AG10803 (cell line): ENCODE measurements around the gene TSNAX.
"Not testable (repeated sequence)": the region's sequence is repeated elsewhere in the genome, so short reads cannot be mapped to it uniquely, and the experiment has no call there.

Source experiments
- DNase-seq: peaks from one replicate; pipeline ENCODE4 v3.0.0; 2010; ENCODE audit warnings: low read depth
- H3K4me3 ChIP-seq: 2 replicates; pipeline ENCODE4 v1.5.1; 2011; ENCODE audit warnings: mild to moderate bottlenecking, low read length, control low read depth
- TF ChIP-seq, protein P1 (sequence below): conservative IDR thresholded peaks from 2 replicates; pipeline ENCODE4 v1.5.1; 2011; ENCODE audit warnings: mild to moderate bottlenecking, low read length, control low read depth, inconsistent platforms

TSNAX gene

DNA sequence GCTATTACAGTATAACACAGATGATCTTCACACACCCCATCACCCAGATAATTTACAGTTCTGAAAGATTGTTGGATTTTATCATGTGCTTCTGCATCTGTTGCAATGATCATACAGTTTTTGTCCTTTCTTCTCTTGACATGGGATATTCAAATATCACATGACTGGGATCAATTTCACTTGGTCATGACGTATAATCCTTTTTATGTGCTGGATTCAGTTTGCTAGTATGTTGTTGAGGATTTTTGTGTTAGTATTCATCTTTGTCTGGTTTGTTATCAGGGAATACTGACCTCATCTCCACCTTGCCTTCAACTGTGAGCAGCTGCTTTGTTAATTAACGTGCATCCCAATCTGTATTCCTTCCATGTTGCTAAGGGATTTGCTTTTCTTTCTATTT is 53.4 kb downstream of the TSNAX start:
- TF ChIP-seq, protein P1, sequence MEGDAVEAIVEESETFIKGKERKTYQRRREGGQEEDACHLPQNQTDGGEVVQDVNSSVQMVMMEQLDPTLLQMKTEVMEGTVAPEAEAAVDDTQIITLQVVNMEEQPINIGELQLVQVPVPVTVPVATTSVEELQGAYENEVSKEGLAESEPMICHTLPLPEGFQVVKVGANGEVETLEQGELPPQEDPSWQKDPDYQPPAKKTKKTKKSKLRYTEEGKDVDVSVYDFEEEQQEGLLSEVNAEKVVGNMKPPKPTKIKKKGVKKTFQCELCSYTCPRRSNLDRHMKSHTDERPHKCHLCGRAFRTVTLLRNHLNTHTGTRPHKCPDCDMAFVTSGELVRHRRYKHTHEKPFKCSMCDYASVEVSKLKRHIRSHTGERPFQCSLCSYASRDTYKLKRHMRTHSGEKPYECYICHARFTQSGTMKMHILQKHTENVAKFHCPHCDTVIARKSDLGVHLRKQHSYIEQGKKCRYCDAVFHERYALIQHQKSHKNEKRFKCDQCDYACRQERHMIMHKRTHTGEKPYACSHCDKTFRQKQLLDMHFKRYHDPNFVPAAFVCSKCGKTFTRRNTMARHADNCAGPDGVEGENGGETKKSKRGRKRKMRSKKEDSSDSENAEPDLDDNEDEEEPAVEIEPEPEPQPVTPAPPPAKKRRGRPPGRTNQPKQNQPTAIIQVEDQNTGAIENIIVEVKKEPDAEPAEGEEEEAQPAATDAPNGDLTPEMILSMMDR = no peak
- no peak for DNase-seq

DNA sequence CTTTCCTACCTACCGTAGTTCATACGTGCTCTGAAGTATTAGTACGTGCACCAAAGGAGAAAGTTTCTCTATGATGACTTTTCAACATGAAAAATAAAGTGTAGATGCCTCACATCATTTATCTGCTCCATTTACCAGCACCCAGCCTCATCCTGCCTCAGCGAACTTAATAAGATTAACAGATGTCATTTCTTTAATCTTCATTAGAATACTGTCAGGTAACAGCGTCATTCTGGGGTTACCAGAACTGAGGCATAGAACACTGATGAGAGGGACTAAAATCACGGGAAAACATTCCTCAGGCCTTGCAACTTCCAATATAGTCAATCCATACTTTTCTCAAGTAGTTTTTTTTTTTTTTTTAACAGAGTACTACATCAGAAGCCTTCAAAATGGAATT is 54.9 kb downstream of the TSNAX start:
- H3K4me3 ChIP-seq = no peak overlapping the region
- DNase-seq = no peak
- TF ChIP-seq, protein P1 = no peak

More for the DNA sequence above, 53.4 kb downstream of the TSNAX start:
- H3K4me3 ChIP-seq = no peak overlapping the region

DNA sequence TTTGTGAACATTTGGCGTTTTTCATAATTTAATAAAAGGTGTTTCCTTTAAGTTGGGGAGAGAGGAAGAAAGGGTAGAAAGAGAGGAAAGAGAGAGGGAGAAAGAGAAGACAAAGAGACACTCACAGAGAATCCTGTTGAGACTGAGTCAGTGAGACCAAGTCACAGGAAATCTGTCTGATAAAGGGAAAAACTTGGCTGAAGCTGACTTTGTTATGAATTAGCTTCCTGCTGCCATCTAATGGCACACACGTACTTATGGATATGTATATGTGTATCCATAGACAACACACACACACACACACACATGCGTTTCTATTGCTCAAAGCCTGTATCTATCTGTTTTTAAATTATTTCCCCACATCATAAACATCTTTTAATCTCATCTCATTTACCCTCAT is 55.6 kb downstream of the TSNAX start:
- TF ChIP-seq, protein P1 = no peak; the same call in 1 of the 2 replicates
- H3K4me3 ChIP-seq = no peak overlapping the region
- peak; percentile 69 for DNase-seq

DNA sequence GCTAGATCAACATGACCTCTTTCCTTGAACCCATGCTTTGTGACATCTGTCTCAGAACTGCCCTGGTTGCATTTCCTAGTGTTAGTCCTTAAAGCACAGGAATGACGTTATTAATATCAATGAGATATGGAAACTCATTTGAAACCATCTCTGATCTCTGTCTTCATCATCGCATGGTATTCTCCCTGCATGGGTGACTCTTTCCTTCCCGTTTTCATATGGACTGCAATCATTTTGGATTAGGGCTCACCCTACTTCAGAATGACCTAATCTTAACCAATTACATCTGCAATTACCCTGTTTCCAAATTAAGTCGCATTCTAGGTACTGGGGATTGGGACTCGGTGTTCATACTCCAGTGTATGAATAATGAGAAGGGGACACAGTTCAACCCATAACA is 56.5 kb downstream of the TSNAX start:
- TF ChIP-seq, protein P1 = no peak
- no peak overlapping the region for H3K4me3 ChIP-seq

DNA sequence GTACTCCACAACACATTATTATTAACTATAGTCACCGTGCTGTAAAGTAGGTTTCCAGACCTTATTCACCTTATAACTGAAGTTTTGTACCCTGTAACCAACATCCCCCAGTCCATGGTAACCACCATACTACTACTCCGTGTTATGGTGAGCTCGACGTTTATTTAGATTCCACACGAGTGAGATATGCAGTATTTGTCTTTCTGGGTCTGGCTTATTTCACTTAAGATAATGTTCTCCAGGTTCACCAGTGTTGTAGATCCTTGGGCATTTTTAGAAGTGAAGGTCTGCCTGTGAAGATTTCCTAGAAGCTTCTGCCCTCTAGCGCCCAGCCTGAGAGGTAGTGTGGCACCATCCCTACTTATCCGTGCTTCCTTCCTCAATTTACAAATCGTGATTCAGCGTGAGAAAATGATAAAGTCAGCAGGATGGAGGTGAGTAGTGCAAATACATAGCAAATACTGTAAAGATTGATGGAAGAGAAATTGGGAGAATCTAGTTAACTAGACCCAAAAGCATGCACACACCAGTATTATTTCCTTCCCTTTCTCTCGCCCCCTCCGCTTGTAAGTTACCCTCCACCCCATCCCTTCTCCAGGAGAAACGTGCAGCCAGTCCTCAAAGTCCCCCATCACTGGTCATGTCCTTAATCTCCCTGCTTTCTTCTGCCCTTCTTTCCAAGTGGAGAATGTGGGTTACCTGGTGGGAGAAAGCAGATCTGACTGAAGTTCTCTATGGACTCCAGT is 62.2 kb downstream of the TSNAX start:
- peak; percentile 72 for DNase-seq
- TF ChIP-seq, protein P1 = peak; percentile 90
- H3K4me3 ChIP-seq = no peak overlapping the region

More for the DNA sequence above, 56.5 kb downstream of the TSNAX start:
- DNase-seq = no peak

DNA sequence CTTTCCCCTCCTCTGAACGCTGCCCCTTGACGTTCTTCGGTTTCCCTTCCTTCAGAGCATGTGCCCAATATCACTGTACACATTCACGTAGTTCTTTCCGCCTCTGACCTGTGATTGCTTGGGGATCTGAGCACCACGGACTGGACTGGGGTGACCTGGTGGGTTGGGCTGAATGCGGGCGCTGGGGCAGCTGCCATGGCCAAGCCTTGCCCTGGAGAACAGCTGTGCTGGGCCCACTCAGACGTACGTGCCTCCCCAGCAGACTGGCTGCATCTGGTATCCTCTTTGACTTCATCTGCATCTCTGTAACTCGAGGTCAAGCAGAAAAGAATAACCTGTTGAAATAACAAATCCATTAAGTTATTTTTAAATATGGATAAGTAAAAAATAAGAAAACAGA is 63.0 kb downstream of the TSNAX start:
- TF ChIP-seq, protein P1 = no peak
- H3K4me3 ChIP-seq = no peak overlapping the region
- DNase-seq = no peak

DNA sequence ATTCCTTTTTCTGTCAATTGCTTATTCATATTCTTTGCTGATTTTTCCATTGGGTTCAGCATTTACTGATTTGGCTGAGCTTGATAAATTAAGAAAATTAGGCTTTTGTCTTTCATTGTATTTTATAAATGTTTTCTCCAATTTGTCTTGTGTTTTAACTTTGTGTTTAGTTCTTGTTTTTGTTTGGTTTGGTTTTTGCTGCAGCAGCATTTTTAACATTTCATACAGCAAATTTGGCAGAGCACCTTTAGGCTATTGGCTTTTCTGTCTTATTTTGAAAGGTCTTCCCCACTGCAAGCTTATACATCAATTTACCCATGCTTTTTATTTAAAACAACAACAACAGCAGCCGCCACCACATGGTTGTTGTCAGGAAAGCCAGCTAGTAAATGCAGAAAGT is 64.3 kb downstream of the TSNAX start:
- TF ChIP-seq, protein P1 = no peak
- H3K4me3 ChIP-seq = no peak overlapping the region

DNA sequence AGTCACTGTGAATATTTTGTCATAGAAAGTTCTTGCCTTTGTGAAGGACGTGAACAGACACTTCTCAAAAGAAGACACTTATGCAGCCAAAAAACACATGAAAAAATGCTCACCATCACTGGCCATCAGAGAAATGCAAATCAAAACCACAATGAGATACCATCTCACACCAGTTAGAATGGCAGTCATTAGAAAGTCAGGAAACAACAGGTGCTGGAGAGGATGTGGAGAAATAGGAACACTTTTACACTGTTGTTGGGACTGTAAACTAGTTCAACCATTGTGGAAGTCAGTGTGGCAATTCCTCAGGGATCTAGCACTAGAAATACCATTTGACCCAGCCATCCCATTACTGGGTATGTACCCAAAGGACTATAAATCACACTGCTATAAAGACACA is 64.8 kb downstream of the TSNAX start:
- DNase-seq, H3K4me3 ChIP-seq: not testable (repeated sequence)

More for the DNA sequence above, 64.3 kb downstream of the TSNAX start:
- DNase-seq = no peak
